Measurements from ENCODE around the gene KIR3DL2.

DNA sequence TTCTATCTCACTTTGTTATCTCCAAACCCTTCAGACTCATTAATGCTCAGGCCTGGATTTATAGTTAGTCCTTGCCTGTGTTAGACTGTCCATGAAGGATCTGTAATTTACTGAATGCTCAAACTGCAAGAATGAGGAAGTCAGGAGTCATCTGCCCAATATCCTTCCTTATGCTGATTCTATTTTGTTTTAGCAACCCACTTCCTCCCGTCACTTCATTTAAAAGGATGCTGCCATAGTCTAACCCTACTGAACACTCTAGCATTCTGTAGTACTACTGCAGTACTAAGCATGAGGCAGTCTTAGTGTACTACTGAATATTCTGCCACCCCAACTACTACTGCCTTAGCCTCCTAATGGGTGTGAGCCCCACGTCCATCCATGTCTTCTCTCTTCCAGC is 25.3 kb downstream of the KIR3DL2 start:
- TF ChIP-seq CTCF (conservative IDR thresholded peaks at IDR 0.05; ENCODE audit: low read length): no peak
- no peak for TF ChIP-seq EZH2phosphoT487 (IDR thresholded peaks at IDR 0.05; ENCODE audit: borderline replicate concordance)
